B cell (primary cell): ENCODE data around the gene GLCE.

Experiments used
- EZH2 ChIP-seq: IDR thresholded peaks from 2 replicates; pipeline ENCODE4 v1.6.1; 2012; ENCODE audit warnings: borderline replicate concordance, low read depth, mild to moderate bottlenecking, moderate library complexity, low read length; ENCODE audit not compliant: insufficient read depth, poor library complexity, severe bottlenecking
- TF ChIP-seq, protein P1 (sequence below): fragments of 200-600 bp; IDR thresholded peaks from one replicate; pipeline ENCODE4 v1.8.0; 2022; ENCODE audit warnings: antibody characterized with exemption, mild to moderate bottlenecking

GRCh38 chr15:69115031-69115430 is 45.4 kb upstream of the GLCE start:
- TF ChIP-seq, protein P1, sequence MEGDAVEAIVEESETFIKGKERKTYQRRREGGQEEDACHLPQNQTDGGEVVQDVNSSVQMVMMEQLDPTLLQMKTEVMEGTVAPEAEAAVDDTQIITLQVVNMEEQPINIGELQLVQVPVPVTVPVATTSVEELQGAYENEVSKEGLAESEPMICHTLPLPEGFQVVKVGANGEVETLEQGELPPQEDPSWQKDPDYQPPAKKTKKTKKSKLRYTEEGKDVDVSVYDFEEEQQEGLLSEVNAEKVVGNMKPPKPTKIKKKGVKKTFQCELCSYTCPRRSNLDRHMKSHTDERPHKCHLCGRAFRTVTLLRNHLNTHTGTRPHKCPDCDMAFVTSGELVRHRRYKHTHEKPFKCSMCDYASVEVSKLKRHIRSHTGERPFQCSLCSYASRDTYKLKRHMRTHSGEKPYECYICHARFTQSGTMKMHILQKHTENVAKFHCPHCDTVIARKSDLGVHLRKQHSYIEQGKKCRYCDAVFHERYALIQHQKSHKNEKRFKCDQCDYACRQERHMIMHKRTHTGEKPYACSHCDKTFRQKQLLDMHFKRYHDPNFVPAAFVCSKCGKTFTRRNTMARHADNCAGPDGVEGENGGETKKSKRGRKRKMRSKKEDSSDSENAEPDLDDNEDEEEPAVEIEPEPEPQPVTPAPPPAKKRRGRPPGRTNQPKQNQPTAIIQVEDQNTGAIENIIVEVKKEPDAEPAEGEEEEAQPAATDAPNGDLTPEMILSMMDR: no peak
- TF ChIP-seq EZH2: no peak
